NCI-H446 (cell line): Measurements from ENCODE around the gene GNL1.
A peak's percentile ranks its signal among the peaks of the same experiment; 100 is the strongest.

Source experiments
- DNase-seq, 2 experiments: peaks; one replicate each; lab custom pipeline; 2025; lab: John Stamatoyannopoulos, UW

The GNL1 gene

GRCh38 chr6:30556066-30556905 is at the start of gene GNL1:
GNL1 (minus strand) TSS chr6:30556489; CDS start chr6:30556203, 286 bp downstream.
- peak; percentile 81 to 86 for DNase-seq

- DNase-seq: no peak
Measured at GRCh38 chr6:30603961-30604360, 47.7 kb upstream of the GNL1 start.

GRCh38 chr6:30601815-30602641 is 45.7 kb upstream of the GNL1 start:
- DNase-seq: no peak

GRCh38 chr6:30601436-30601814 is 45.1 kb upstream of the GNL1 start:
- no peak for DNase-seq

- DNase-seq: no peak
Measured at GRCh38 chr6:30600451-30600961, 44.2 kb upstream of the GNL1 start.

- no peak for DNase-seq
Measured at GRCh38 chr6:30599625-30600324, 43.5 kb upstream of the GNL1 start.

GRCh38 chr6:30598912-30599624 is 42.8 kb upstream of the GNL1 start:
- no peak for DNase-seq

GRCh38 chr6:30597315-30598144 is 41.2 kb upstream of the GNL1 start:
- peak; percentile 73 for DNase-seq

- DNase-seq: no peak
Measured at GRCh38 chr6:30592287-30592686, 36.0 kb upstream of the GNL1 start.

- no peak for DNase-seq
Measured at GRCh38 chr6:30591008-30591407, 34.7 kb upstream of the GNL1 start.

- no peak for DNase-seq
Measured at GRCh38 chr6:30590509-30590908, 34.2 kb upstream of the GNL1 start.

- no peak for DNase-seq
Measured at GRCh38 chr6:30589754-30590358, 33.6 kb upstream of the GNL1 start.

GRCh38 chr6:30583921-30584320 is 27.6 kb upstream of the GNL1 start:
- no peak for DNase-seq

GRCh38 chr6:30578051-30578450 is 21.8 kb upstream of the GNL1 start:
- no peak for DNase-seq

- no peak for DNase-seq
Measured at GRCh38 chr6:30573113-30573512, 16.8 kb upstream of the GNL1 start.

- DNase-seq: no peak
Measured at GRCh38 chr6:30572148-30572547, 15.9 kb upstream of the GNL1 start.

GRCh38 chr6:30571762-30572082 is 15.4 kb upstream of the GNL1 start:
- DNase-seq: no peak

- DNase-seq: peak; percentile 91 to 98
Measured at GRCh38 chr6:30571075-30571761, 14.9 kb upstream of the GNL1 start, which contains the start of gene ABCF1. ABCF1 (plus strand) TSS chr6:30571442; CDS start chr6:30571488, 46 bp downstream.

GRCh38 chr6:30570740-30571074 is 14.4 kb upstream of the GNL1 start:
- no peak for DNase-seq

GRCh38 chr6:30570263-30570662 is 14.0 kb upstream of the GNL1 start:
- no peak for DNase-seq
